Activated T-helper 1 cell treated with Interleukin-2 at 50 U/mL for 16 hours (primary cell): ENCODE measurements around the gene S100A2.

Source experiments
- DNase-seq: peaks from one replicate; pipeline ENCODE4 v3.0.0-alpha.2; 2020; ENCODE audit warnings: low read depth

S100A2 gene

DNA sequence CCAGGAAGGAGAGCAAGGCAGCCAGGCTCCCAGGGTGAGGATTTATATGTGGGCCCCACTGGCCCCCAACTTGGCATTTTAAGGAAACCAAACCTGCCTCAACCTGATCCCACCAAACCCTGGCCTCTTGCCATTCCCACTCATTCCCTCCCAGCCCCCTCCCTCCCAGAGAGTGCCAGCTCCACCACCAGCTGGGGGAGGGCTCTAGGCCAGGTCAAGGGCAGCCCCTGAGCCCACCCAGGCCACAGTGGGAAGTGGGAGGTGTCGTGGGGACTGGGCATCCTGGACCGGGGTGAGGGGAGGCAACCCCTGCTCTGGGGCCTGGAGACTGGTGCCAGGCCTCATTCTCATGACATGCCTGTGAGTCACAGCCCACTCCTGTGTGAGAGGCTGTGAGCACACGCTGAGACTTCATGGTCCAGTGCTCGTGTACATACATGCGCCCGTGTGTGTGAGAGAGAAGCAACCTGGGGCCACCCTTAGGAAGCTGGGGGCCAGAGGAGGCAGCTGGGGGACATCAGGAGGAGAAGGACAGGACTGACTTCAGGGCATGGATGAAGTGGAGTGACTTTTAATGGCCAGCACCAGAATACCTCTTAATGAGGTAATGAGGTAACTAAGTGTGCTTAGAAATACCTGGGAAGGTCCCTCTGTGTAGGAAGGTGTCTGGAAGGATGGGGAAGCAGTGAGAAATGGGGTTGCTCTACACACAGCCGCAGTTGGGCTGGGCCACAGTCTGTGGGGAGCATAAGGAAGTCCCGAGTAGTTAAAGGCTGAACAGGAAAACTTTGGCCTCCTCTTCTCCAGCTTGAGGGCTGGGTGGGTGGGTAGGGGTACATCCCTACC, at the start of gene S100A2:
TSS of gene S100A2 (minus strand) at position 316 of the 846 bp plus-strand sequence. CDS start 1,967 bp downstream, outside the sequence.
- no peak for DNase-seq

DNA sequence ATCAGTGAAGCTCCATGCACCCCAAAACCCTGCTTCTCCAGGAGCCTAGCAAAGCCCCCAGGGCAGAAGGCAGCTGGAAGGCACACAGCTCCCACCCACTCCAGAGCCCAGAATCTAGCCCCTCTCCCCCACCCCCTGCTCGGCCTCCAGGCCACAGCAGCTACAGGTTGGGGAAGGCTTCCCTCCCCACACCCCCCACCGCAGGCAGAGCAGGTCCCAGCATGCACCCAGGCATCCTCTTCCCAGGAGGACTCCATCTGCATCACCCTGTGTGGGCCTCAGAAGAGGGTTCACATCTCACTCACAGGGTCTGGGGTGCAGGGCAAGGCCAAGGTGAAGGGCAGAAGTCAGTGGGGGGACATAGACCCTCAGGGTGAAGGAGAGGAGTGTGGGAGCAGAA, 49.8 kb upstream of the S100A2 start:
- DNase-seq: no peak

DNA sequence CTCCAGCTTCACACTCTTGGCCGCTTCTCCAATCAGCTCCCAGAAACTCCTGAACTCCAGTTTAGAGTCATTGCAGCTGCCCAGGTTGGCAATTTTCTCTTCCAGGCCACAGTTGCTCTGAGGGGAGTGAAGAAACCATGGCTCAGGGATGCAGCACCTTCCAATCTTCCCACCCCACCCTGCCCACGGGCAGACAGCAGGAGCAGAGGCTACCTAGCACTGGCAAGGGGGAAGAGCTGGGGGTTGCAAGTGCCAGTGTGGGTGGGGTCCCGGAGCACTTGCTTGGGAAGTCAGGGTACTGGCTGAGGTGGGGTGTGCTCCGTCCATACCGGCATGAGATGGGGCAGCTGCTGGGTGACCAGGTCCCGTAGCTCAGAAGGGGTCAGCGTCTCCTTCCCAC, 49.3 kb upstream of the S100A2 start:
- no peak for DNase-seq

DNA sequence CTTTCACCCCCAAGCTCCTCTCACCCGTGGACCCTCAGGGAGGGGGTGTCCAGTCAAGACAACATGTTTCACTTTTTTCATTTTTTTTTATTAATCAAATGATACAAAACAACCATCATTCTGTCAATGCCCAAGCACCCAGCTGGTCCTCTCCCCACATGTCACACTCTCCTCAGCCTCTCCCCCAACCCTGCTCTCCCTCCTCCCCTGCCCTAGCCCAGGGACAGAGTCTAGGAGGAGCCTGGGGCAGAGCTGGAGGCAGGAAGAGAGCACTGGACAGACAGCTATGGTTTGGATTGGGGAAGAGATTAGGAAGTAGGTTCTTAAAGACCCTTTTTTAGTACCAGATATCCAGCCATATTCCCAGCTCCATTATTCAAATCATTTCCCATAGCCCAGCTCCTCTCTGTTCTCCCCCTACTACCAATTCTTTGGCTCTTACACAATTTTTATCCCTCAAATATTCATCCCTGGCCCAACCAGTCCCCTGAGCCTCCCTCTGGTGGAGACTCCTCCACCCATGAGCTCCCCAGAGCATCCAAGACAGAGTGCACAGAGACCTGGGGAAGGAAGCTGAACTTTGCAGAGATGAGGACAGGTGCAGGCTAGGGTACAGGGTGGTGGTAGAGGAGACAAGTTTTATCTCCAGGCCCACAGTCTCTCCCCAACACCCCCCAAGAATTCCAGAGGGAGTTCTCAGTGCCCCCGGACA, 48.7 kb upstream of the S100A2 start:
- DNase-seq: no peak

DNA sequence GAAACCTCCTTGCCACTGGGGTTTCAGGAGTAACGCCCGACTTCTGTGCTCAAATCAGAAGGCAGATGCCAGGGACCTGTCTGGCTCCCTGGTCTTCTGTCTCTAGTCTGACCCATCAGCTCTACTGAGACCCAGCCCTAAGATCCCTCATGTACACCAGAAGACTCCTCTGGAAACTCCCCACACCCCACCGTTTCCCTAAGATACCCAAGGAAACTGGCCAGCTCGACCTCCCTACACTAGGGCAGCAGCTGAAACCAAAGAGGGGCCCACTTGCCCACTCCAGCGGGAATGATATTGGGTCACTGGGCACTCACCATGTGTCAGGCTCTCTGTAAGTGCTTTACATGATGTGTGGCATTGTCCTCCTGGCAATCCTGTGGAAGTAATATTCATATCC, 47.8 kb upstream of the S100A2 start:
- DNase-seq: no peak

DNA sequence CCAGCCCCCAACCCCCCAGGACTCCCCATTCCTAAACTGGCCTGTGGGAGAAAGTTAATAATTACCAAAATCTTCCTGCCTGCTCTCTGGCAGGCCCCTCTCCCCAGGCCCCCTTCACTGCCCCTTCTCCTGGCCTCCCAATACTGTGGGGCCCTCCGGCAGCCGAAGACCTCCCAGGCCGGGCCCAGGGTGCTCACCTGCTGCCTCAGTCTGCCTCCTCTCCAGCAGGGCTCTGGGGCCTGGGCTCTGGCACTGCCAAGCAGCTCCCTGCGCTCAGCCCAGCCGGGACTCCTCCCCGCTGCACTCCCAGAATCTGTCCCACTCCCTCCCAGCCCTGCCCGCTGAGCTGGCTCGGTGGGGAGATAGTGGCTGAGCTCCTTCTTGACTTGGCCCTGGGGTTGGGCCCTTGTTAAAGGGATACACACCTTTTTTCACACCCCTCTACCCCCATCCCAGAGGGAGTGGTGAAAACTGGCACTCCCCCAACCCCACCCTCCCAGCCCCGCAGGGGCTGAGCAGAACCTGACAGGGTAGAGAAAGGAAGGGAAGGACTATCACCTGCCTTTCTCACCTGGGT, 47.2 kb upstream of the S100A2 start, which contains the start of gene S100A16:
TSS of gene S100A16 (minus strand) at position 383 of the 577 bp plus-strand sequence. CDS start 4,986 bp downstream, outside the sequence.
- no peak for DNase-seq

DNA sequence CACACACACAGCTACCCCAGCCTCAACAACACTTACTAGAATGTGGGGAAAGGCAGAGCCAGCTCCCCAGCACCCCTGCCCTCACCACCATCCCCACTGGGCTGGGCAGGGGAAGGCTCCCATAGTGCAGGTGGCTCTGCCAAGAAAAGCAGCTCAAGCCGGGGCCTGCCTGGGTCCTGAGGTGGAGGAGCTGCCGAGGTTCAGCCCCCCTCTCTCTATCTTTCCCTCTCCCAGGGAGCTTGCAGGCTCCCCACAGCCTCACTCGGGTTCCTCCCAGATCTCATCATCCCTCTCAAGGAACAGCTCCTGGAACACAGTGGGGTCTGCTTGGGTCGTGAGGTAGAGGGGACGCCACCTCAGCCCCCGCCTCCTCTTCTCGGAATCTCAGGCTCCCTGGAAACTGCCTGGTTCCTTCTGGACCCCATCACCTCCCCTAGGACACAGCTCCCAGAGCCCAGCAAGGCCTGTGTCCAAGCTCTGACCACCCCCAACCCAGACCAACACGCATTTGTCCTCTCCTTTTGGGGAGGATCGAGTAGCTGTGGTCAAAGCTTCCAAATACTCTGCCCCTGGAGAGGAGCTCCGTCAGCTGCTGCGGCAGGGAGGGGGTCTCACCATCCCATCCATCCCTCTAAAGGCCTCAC, 46.6 kb upstream of the S100A2 start:
- DNase-seq: no peak

DNA sequence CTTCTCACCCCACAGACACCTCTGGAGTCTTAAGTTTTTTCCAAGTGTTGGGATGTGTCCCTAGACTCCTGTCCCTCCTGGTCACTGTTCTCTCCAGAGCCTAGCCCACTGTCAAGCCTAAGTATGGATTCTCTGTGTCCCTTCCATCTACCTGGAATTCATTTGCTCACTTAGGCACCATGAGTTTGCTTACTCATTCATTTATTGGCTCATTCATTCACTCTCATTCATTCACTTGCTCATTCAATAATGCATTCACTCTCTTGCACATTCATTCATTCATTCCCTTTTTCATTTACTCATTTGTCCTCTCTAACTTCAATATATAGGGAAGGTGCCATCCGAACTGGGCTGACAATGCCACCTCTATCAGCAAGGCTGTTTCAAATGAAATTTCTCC, 45.7 kb upstream of the S100A2 start:
- DNase-seq: no peak

DNA sequence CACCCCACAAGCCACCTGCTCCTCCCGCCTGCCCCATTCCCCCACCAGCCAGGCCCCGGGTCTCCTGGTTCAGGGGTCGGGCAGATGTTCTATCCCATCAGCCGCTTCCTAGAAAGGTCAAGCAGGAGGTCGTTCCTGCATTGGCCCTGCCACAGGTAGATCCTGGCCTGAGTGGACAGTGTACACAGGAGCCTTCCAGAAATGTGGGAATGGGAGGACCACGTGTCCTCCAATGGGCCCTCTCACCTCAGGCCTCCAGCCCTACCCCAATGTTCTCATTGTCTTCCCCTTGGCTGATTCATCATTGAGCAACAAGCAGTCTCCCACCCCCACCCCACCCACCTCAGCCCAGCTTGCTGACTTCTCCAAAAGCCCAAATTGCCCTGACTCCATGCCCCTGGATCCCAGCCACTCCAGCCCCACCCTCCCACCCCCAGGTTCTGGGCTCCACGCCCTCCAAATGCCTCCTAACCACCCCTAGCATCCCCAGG, 45.2 kb upstream of the S100A2 start:
- no peak for DNase-seq

DNA sequence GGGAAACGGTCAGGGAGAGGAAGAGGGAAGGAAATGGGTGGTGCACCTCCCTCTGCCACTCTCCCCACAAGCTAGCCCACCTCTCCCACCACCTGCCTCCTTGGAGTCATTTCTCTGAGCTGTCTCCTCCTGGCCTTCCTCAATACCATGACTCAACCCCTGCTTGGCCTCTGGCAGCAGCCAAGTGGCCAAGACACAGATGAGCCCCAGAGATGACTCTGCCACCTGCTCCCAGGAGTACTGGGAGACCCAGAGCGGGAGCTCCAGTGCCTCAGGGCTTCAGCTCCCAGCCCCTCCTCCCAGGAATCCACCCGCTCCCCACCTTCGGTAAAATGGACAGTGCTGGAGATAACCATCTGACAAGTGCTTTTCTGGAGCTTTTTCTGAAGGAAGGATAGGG, 44.7 kb upstream of the S100A2 start:
- no peak for DNase-seq

DNA sequence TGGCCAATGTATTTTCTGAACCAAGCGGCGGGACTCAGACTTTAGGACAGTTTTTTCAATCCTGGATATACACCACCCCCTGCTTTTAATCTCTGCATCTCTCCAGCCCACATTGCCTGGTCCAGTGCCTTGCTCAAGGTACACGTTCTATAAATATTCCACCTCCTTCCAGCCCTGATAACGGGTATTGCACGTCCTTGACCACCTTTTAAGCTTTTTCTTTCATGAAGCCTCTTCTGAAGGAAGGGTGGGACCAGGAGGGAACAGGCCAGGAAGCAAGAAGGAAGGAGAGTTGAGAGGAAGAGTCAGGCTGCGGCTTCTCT, 43.9 kb upstream of the S100A2 start:
- no peak for DNase-seq

DNA sequence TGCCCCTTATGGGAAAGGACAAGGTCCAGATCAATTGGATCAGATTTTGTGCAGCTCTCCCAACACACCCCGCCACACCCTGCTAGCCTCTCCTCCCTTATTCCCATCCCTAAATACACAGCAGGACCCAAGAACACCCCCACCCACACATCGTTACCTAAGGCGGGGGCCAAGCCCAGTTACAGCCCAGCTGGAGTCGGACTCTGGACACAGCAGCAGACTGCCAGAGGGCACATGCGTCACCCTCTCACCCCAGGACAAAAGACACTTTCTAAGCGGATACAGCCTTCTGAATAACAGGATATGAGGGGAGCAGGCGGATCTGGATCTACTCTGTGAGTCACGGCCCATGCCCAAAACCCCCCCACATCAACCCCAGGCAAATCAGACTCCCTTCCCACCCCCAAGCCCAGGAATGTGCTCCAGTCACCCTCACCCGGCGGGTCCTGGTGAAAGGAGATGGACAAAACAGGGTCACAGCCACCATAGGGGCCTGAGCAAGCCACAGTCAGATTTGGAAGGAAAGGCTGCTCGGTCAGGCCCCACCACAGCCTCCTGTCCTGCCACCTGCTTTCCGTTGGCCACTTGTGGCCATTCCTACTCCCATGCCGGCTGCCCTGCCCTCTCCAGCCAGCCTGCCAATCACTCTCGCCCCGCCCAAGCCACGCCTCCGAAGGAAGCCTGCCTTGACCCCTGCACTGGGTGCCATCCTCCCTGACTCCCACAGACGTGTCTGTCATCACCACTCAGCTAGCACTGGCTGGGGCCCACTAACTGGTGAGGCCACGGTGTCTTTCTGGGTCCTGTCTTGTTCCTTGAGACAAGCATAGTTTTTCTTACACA, 43.3 kb upstream of the S100A2 start:
- DNase-seq: no peak

DNA sequence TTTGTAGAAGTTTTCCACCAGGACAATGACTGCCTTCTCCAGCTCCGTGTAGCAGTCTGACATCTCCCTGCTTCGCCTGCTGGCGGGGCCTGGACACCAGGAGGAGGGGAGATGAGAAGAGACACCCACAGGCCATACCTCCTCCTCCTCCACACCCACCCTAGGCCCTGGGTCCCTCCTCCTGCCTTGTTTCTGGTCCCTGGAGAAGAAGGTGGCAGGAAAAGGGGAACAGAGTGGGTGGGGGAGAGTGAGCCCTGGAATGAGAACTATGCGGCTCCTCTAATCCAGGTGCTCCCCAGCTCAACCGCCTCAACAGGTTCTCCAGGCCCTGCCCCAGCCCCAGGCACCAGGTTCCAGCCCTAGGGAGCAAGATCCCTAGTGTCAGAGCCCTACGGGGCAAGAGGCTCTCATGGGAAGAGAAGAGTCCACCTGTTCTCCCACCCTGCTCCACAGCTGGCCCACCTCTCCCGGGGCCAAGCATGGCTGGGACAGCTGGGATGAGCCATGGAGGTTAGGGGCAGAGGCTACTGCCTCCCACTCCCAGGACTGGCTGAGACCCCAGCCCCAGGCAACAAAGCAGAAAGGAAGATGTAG, 42.5 kb upstream of the S100A2 start:
- no peak for DNase-seq

DNA sequence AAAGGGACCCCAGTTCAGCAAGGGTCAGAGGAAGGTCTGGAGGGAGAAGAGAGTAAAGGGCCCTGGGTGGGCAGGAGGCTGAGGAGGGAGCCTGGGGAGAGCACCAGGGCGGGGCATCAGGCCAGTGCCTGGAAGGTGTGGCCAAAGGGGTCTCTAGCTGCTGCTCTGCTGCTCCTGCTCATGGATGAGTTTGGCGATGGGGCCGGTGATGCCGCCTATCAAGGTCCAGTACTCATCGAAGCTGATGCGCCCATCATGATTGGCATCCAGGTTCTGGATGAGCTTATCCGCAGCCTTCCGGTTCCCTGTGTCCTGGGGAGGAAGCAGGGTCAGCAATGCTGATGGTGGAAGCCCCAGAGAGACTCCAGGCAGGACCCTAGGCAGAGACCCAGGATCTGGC, 41.7 kb upstream of the S100A2 start:
- no peak for DNase-seq

DNA sequence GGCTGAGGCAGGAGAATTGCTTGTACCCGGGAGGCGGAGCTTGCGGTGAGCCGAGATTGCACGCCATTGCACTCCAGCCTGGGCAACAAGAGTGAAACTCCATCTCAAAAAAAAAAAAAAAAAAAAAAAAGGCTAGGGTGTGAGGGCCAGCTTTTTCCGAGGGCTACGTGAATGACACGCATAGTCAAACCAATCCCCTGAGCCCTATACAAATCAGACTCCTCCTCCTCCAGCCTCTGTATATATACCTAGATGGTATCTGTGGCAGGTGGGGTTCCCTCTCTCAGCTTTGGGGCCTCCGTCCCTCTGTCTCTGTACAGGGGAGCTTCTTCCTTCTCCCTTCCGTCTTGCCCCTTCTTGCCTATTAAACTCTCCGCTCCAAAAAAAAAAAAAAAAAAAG, 40.5 kb upstream of the S100A2 start:
- no peak for DNase-seq

DNA sequence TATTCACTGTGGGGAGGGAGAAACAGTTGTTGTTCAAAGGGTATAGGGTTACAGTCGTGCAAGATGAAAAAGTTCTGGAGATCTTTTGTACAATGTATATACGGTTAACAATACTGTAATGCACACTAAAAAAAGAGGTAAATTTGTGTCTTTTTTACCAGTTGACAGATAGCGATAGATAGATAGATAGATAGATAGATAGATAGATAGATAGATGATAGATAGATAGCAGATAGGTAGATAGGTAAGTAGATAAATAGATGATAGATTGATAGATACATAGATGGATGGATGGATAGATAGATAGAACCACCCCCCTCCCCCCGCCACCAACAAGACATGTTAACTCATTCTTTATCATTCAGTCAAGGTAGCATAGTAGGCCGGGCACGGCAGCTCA, 37.1 kb upstream of the S100A2 start:
- no peak for DNase-seq

DNA sequence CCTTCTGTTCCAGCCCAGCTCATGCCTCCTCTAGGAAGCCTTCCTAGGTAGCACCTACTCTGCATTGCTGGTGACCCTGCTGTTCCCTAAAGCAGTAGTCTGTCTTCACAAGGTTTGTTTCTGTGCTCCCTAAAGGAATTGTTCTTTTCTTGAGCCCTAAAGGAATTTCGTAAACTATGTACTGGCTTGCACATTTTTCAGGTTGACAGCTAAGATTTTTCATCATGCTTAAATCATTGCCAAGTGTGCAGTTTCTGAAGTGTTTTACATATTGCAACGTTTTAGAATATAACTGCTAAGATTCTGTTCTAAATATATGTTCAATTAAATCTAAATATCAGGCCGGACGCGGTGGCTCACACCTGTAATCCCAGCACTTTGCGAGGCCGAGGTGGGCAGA, 34.2 kb upstream of the S100A2 start:
- no peak for DNase-seq

DNA sequence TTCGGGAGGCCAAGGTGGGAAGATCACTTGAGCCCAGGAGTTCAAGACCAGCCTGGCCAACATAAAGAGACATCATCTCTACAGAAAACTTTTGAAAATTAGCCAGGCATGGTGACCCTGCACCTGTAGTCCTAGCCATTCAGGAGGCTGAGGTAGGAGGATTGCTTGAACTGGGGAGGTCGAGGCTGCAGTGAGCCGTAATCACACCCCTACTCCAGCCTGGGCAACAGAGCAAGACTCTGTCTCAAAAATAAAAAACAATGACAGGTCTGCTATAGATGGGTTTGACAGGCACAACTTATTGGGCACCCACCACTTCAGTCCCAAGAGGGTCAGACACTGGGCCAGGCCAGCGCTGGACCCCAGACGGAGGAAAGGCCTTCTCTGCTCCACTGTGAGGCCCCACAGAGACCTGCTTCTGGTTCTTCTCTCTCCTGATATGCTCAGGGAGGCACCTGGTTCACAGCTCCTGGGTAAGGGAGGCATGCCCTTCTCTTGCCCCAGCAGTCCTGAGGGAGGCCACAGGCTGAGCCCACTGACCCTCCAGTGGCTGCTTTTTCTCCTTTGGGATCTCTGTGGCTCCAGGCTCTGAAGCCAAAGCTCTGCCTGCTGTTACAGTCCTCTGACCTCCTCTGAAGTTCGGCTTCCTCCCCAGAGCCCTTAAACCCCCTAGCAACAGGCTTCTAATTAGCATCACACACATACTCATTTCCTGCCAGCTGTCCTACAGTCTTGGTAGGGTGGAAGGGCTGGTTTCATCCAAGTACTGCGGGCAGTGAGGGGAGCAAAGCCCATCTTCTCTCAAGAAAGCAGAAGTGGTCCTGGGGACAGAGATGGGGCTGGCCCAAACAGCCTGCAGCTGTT, 32.9 kb upstream of the S100A2 start:
- no peak for DNase-seq

DNA sequence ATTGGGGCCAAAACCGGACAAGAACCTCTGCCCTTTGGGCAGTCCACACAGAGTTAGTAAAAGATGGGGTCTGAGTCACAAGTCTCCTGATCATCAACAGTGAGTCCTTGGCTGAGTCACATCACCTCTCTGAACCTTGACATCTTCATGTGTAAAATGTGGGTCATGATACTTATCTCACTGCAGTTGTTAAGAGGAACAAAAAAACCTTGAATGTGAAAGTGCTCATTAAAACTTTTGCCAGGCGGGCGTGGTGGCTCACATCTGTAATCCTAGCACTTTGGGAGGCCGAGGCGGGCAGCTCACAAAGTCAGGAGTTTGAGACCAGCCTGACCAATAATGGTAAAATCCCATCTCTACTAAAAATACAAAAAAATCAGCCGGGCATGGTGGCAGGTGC, 31.6 kb upstream of the S100A2 start:
- no peak for DNase-seq

DNA sequence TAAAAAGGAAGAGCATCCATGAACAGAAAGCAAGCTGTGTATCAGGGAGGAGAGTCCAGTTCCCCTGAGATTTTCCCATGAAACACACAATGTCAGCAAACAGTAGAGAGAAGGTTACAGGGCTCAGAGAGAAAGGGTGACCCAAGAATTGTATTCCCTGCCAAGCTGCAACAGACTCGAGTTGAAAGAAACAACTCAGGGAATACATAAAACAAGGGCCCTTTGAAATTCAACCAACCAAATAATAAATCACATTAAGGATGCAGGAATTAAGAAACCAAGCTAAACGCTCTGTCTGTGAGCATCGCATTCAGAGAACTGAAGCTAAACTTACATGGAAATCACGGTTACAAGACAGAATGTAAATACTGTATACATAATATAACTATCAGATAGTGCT, 27.1 kb upstream of the S100A2 start:
- no peak for DNase-seq
